Gastrocnemius medialis (tissue), 4 donors: Measurements from ENCODE around the gene OXNAD1. TPM values are rescaled to one million over a fixed set of nuclear protein-coding genes. Genes with fewer than 3 reads are reported as not detected.

Source experiments
- ATAC-seq, 2 donors: fragments of 150-250 bp; one replicate each; pipeline ENCODE4 v1.9.1; 2016
- DNase-seq, 2 donors: peaks; one replicate each; pipeline ENCODE4 v3.0.0-alpha.2; 2019
- H3K27ac ChIP-seq, 4 donors: fragments of 200-600 bp; sonication (generic); 1 replicate in 1 of 4; 2 replicates in 3 of 4; pipeline ENCODE4 v1.5.1; 2016 to 2018; ENCODE audit warnings: mild to moderate bottlenecking in 2 of 4, moderate library complexity in 1 of 4
- H3K27me3 ChIP-seq, 3 donors: fragments of 200-600 bp; sonication (generic) in 2 of 3; 1 replicate in 1 of 3; 2 replicates in 2 of 3; pipeline versions ENCODE4 v1.5.1 to v1.6.0; 2016 to 2019; ENCODE audit warnings: mild to moderate bottlenecking in 1 of 3, moderate library complexity in 1 of 3
- H3K36me3 ChIP-seq, 2 donors: fragments of 200-600 bp; sonication (generic) in 1 of 2; one replicate each; pipeline ENCODE4 v1.5.1; 2017 to 2018
- H3K4me1 ChIP-seq, 2 donors: fragments of 200-600 bp; sonication (generic) in 1 of 2; one replicate each; pipeline ENCODE4 v1.5.1; 2016 to 2017; ENCODE audit warnings: mild to moderate bottlenecking in 2 of 2
- H3K4me3 ChIP-seq, 4 donors: fragments of 200-600 bp; sonication (generic) in 3 of 4; 1 replicate in 1 of 4; 2 replicates in 3 of 4; pipeline ENCODE4 v1.5.1; 2016 to 2019; ENCODE audit warnings: mild to moderate bottlenecking in 2 of 4
- H3K9me3 ChIP-seq, 3 donors: fragments of 200-600 bp; sonication (generic) in 2 of 3; 1 replicate in 1 of 3; 2 replicates in 2 of 3; pipeline ENCODE4 v1.5.1; 2016 to 2019
- POLR2A ChIP-seq, 2 donors: fragments of 450-650 bp; IDR thresholded peaks; one replicate each; pipeline ENCODE4 v1.6.1; 2017; ENCODE audit warnings: antibody characterized with exemption in 2 of 2, mild to moderate bottlenecking in 2 of 2, moderate library complexity in 2 of 2
- in situ Hi-C, 4 donors: fragments of 200-750 bp; cut with MboI; loops; one replicate each; pipeline versions ENCODE4 v1.15.0 to v1.8.0; 2017; ENCODE audit warnings: low sequenced_read_pairs in 4 of 4
- intact Hi-C: fragments of 100-400 bp; cut with DNase I; formaldehyde crosslinking; loops from one replicate; pipeline ENCODE4 v1.15.1; 2023; ENCODE audit warnings: low total_unique reads
- total RNA-seq, 4 donors: library from RNA; depleted of rRNA; stranded (reverse); fragments of >200 nt; gene quantifications; one replicate each; pipeline versions ENCODE4 v1.1.0 to v1.2.3, GENCODE V29; 2016
- TF ChIP-seq, protein P1 (sequence below), 5 experiments: fragments of 450-650 bp in 3 of 5; fragments of 200-600 bp in 2 of 5; sonication (generic) in 2 of 5; IDR thresholded peaks in 4 of 5; conservative IDR thresholded peaks in 1 of 5; 1 replicate in 4 of 5; 2 replicates in 1 of 5; pipeline ENCODE4 v1.5.1; 2016 to 2019; ENCODE audit warnings: antibody characterized with exemption in 5 of 5, mild to moderate bottlenecking in 3 of 5, moderate library complexity in 3 of 5

The OXNAD1 gene
- total RNA-seq, 4 donors from 2014 or later, result 12.3 to 28.6 (median 17.1) TPM

DNA sequence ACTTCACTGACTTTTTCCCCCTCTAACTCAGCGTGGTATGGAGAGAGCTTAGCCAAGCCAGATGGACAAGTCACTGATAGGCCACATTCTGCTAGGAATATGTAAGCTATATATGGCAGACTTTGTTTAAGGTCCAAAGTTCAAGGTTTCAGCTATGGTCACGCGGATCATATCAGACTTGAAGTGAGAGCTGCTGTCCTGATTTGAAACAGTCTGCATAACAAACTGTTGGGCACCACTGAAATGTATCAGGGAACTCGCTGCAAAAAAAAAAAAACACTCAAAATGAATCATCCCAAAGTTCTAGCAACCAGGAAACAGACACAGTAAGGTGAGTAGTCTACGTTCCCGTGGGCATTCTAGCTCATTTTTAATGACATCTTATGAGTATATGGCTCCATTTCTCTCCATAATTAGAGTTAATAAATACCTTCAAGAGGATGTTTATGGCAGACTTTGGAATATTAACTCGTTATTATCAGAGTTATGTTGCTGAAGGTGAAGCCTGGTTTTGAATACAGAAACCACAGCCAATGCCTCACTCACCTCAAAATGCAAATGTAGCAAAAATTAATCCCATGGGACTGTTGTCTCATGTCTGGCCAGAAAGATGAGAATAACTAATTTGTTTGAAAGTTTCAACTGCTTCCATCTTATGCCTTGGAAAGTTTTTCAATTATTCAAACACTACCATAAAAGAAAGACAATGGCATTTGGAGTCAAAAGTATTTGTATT lies 12.6 kb upstream of the OXNAD1 start:
- Histone ChIP-seq H3K27ac (peak overlapping the region in 2 of 4 donors; percentile 69 to 89), H3K4me1 (peaks cover 29 to 36% of the 10 kb centered on the region in 2 donors), H3K27me3 (no peaks in the 10 kb centered on the region), H3K36me3 (no peaks in the 10 kb centered on the region), H3K9me3 (no peaks in the 10 kb centered on the region), H3K4me3 (no peak overlapping the region)
- in situ Hi-C loops, result loop anchor here in 1 of 4 donors (25.0 kb wide), 1 partner anchor 640 kb away; the partner anchor contains the start of genes BTD and HACL1
- ATAC-seq (no peak), DNase-seq (no peak)
- no peak for TF ChIP-seq POLR2A (IDR thresholded peaks at IDR 0.05)
- TF ChIP-seq, protein P1, sequence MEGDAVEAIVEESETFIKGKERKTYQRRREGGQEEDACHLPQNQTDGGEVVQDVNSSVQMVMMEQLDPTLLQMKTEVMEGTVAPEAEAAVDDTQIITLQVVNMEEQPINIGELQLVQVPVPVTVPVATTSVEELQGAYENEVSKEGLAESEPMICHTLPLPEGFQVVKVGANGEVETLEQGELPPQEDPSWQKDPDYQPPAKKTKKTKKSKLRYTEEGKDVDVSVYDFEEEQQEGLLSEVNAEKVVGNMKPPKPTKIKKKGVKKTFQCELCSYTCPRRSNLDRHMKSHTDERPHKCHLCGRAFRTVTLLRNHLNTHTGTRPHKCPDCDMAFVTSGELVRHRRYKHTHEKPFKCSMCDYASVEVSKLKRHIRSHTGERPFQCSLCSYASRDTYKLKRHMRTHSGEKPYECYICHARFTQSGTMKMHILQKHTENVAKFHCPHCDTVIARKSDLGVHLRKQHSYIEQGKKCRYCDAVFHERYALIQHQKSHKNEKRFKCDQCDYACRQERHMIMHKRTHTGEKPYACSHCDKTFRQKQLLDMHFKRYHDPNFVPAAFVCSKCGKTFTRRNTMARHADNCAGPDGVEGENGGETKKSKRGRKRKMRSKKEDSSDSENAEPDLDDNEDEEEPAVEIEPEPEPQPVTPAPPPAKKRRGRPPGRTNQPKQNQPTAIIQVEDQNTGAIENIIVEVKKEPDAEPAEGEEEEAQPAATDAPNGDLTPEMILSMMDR (IDR thresholded peaks at IDR 0.05 in 4 of 5, conservative IDR thresholded peaks at IDR 0.05 in 1 of 5), result no peak
- intact Hi-C loops, result no loop called here

DNA sequence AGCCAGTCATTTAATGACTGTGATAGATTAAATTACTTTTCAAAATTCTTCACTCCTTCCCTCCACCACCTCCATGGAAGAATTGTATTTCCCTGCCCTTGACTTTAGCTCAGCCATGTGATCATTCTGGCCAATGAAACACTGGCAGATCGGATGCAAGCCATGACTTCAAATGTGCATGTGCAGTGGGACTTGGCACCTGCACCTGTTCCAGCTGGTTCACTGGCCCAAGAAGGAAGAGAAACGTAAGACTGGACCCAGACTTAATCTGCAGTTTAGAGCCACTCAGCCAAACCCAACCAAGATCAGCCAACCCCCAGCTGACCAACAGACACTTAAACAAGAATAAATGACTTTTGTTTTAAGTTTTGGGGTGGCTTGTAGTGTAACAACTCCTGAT lies 12.0 kb upstream of the OXNAD1 start:
- peaks cover 34 to 41% of the 10 kb centered on the region in 2 donors for H3K4me1 ChIP-seq
- H3K4me3 ChIP-seq, result no peak overlapping the region
- peak overlapping the region; percentile 69 to 89 (median 73) for H3K27ac ChIP-seq
- no peaks in the 10 kb centered on the region for H3K9me3 ChIP-seq
- DNase-seq, result no peak
- H3K27me3 ChIP-seq, result no peaks in the 10 kb centered on the region
- peak in 1 of 2 donors; percentile 49 for ATAC-seq
- intact Hi-C loops, result no loop called here
- in situ Hi-C loops, result loop anchor here in 1 of 4 donors (25.0 kb wide), 1 partner anchor 641 kb away; the partner anchor contains the start of genes BTD and HACL1
- no peaks in the 10 kb centered on the region for H3K36me3 ChIP-seq
- no peak for TF ChIP-seq POLR2A (IDR thresholded peaks at IDR 0.05)
- TF ChIP-seq, protein P1 (IDR thresholded peaks at IDR 0.05 in 4 of 5, conservative IDR thresholded peaks at IDR 0.05 in 1 of 5), result no peak

DNA sequence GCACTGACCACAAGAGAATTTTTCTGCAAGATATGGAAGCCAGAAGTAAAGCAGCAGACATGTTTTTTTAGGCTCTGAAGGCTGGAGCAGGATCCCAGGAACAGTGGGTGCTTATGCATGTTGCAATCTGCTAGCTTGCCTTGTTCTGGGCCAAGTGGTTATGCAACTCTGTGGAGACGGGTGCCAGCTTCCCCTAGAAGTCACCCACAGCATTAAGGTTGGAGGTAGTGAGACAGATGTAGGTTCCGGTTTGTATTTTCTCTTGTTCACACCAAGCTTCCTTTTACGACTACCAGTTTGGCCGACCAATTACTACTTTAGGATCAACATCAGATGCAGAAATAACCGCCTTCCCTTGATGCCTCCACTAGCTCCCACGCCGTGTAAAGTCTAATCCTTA lies 11.4 kb upstream of the OXNAD1 start:
- in situ Hi-C loops, result loop anchor here in 1 of 4 donors (25.0 kb wide), 1 partner anchor 641 kb away; the partner anchor contains the start of genes BTD and HACL1
- TF ChIP-seq, protein P1 (IDR thresholded peaks at IDR 0.05 in 4 of 5, conservative IDR thresholded peaks at IDR 0.05 in 1 of 5), result no peak
- no peak for TF ChIP-seq POLR2A (IDR thresholded peaks at IDR 0.05)

DNA sequence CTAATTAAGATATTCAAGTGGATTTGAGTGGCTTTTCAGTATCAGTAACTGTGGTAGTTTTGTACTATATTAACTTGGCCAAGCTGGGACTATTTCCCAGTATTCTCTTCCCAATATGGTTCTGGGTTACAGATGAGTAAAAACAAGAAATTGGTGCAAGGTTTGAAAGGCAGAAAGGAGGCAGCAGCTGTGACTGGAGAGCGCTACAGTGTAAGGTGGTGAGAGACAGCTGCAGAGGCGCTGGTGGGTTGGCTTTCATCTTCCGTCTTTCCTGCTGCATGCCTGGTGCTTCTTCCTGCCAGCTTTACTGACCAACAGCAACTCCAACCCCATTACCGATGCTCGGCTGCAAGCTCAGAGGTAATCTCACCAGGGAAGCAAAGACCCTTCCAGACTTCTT lies 10.1 kb upstream of the OXNAD1 start:
- no peaks in the 10 kb centered on the region for H3K27me3 ChIP-seq
- no peak overlapping the region for H3K4me3 ChIP-seq
- peak overlapping the region; percentile 41 to 89 (median 72) for H3K27ac ChIP-seq
- H3K9me3 ChIP-seq, result no peaks in the 10 kb centered on the region
- intact Hi-C loops (no loop called here), in situ Hi-C loops (loop anchor here in 1 of 4 donors (25.0 kb wide), 1 partner anchor 643 kb away; the partner anchor contains the start of genes BTD and HACL1)
- peaks cover 0 to 11% of the 10 kb centered on the region in 2 donors for H3K36me3 ChIP-seq
- DNase-seq (peak in 1 of 2 donors; percentile 40), ATAC-seq (no peak)
- no peak for TF ChIP-seq POLR2A (IDR thresholded peaks at IDR 0.05)
- TF ChIP-seq, protein P1 (IDR thresholded peaks at IDR 0.05 in 4 of 5, conservative IDR thresholded peaks at IDR 0.05 in 1 of 5), result no peak
- H3K4me1 ChIP-seq, result peaks cover 49 to 54% of the 10 kb centered on the region in 2 donors

More for the DNA sequence above, 11.4 kb upstream of the OXNAD1 start:
- Histone ChIP-seq H3K4me1 (peaks cover 39 to 46% of the 10 kb centered on the region in 2 donors), H3K4me3 (no peak overlapping the region), H3K27me3 (no peaks in the 10 kb centered on the region), H3K36me3 (no peaks in the 10 kb centered on the region), H3K9me3 (no peaks in the 10 kb centered on the region), H3K27ac (peak overlapping the region; percentile 69 to 89 (median 73))
- ATAC-seq, result peak; percentile 82 to 95
- peak; percentile 85 to 88 for DNase-seq
- intact Hi-C loops, result no loop called here
